Lower leg skin (tissue), 3 donors: ENCODE data around the gene SLC45A3.

ENCODE experiments used
- CTCF ChIP-seq, 3 donors: fragments of 450-650 bp; IDR thresholded peaks; one replicate each; pipeline ENCODE4 v1.5.1; 2016; ENCODE audit warnings: antibody characterized with exemption in 3 of 3, mild to moderate bottlenecking in 3 of 3, moderate library complexity in 2 of 3
- POLR2A ChIP-seq, 2 donors: fragments of 450-650 bp; IDR thresholded peaks; one replicate each; pipeline ENCODE4 v1.6.1; 2016 to 2017; ENCODE audit warnings: antibody characterized with exemption in 2 of 2, mild to moderate bottlenecking in 1 of 2, moderate library complexity in 1 of 2

- TF ChIP-seq CTCF (IDR thresholded peaks at IDR 0.05) (no peak), POLR2A (IDR thresholded peaks at IDR 0.05) (no peak)
These were observed 69.3 kb downstream of the SLC45A3 start for GRCh38 chr1:205610901-205611466.
